A549 (cell line): ENCODE measurements around the gene HEMGN.

Source experiments
- BHLHE40 ChIP-seq: IDR thresholded peaks from 2 replicates; pipeline ENCODE4 v1.6.1; 2012; ENCODE audit warnings: low read depth, low read length, inconsistent platforms
- CEBPB ChIP-seq, 2 experiments: fragments of >200 bp in 1 of 2; sonication (Bioruptor Twin) in 1 of 2; formaldehyde crosslinking in 1 of 2; IDR thresholded peaks; 2 replicates each; pipeline ENCODE4 v1.6.1; 2012 to 2016
- HOXA7 ChIP-seq: fragments of 250-450 bp; sonication (Bioruptor Pico); IDR thresholded peaks from 2 replicates; pipeline ENCODE4 v1.5.0; 2020; ENCODE audit warnings: mild to moderate bottlenecking, moderate library complexity
- POLR2AphosphoS2 ChIP-seq: conservative IDR thresholded peaks from 2 replicates; pipeline ENCODE4 v1.6.1; 2012; ENCODE audit warnings: low read length, improper control_type of control experiment, inconsistent platforms
- RAD21 ChIP-seq, 2 experiments: fragments of >200 bp in 1 of 2; sonication (Bioruptor Twin) in 1 of 2; formaldehyde crosslinking in 1 of 2; IDR thresholded peaks in 1 of 2; conservative IDR thresholded peaks in 1 of 2; 2 replicates in 1 of 2; 3 replicates in 1 of 2; pipeline ENCODE4 v1.6.1; 2012 to 2018; ENCODE audit warnings: inconsistent platforms in 1 of 2
- RCOR1 ChIP-seq: fragments of 150-350 bp; IDR thresholded peaks from 2 replicates; pipeline ENCODE4 v1.6.1; 2014; ENCODE audit warnings: antibody characterized with exemption, low read length, low read depth
- RFX5 ChIP-seq: fragments of 450-650 bp; IDR thresholded peaks from 2 replicates; pipeline ENCODE4 v1.7.1; 2014; ENCODE audit warnings: antibody characterized with exemption, mild to moderate bottlenecking, moderate library complexity
- RNF2 ChIP-seq: fragments of 200-600 bp; sonication (generic); IDR thresholded peaks from 2 replicates; pipeline ENCODE4 v1.6.1; 2016; ENCODE audit warnings: low read depth, mild to moderate bottlenecking, antibody characterized with exemption, moderate library complexity, borderline replicate concordance
- TF ChIP-seq, protein P1 (sequence below): fragments of >200 bp; sonication (Bioruptor Twin); formaldehyde crosslinking; IDR thresholded peaks from 3 replicates; pipeline ENCODE4 v1.5.1; 2016
- TF ChIP-seq, protein P2 (sequence below): fragments of 200-600 bp; sonication (generic); IDR thresholded peaks from 2 replicates; pipeline ENCODE4 v1.6.1; 2016; ENCODE audit warnings: antibody characterized with exemption, mild to moderate bottlenecking, moderate library complexity
- TF ChIP-seq, protein P3 (sequence below): fragments of 450-650 bp; IDR thresholded peaks from 2 replicates; pipeline ENCODE4 v1.6.1; 2014; ENCODE audit warnings: antibody characterized with exemption

DNA sequence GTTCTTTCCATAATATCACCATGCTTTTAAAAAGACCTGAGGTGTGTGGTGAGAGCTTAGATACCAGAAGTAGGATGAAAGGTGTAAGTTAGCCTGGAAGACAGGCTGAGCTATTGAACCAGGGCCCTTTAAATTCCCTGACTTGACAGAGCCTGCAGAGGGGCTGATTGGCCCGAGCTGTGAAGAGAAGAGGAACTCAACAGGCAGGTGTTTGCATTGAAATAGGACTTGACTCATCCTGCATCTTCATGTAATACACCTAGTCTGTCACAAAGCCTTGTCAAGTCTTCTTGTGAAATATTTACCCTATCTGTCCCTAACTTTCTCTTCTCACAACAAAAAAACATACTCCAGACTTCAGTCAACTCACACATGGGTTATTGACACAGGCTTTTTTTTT lies 28.5 kb upstream of the HEMGN start:
- TF ChIP-seq, protein P1, sequence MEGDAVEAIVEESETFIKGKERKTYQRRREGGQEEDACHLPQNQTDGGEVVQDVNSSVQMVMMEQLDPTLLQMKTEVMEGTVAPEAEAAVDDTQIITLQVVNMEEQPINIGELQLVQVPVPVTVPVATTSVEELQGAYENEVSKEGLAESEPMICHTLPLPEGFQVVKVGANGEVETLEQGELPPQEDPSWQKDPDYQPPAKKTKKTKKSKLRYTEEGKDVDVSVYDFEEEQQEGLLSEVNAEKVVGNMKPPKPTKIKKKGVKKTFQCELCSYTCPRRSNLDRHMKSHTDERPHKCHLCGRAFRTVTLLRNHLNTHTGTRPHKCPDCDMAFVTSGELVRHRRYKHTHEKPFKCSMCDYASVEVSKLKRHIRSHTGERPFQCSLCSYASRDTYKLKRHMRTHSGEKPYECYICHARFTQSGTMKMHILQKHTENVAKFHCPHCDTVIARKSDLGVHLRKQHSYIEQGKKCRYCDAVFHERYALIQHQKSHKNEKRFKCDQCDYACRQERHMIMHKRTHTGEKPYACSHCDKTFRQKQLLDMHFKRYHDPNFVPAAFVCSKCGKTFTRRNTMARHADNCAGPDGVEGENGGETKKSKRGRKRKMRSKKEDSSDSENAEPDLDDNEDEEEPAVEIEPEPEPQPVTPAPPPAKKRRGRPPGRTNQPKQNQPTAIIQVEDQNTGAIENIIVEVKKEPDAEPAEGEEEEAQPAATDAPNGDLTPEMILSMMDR, result no peak
- no peak for TF ChIP-seq RFX5
- no peak for TF ChIP-seq RNF2
- TF ChIP-seq RAD21 (conservative IDR thresholded peaks at IDR 0.05 in 1 of 2, IDR thresholded peaks at IDR 0.05 in 1 of 2), result no peak
- no peak for TF ChIP-seq RCOR1
- no peak for TF ChIP-seq POLR2AphosphoS2
- no peak for TF ChIP-seq BHLHE40
- TF ChIP-seq, protein P2, sequence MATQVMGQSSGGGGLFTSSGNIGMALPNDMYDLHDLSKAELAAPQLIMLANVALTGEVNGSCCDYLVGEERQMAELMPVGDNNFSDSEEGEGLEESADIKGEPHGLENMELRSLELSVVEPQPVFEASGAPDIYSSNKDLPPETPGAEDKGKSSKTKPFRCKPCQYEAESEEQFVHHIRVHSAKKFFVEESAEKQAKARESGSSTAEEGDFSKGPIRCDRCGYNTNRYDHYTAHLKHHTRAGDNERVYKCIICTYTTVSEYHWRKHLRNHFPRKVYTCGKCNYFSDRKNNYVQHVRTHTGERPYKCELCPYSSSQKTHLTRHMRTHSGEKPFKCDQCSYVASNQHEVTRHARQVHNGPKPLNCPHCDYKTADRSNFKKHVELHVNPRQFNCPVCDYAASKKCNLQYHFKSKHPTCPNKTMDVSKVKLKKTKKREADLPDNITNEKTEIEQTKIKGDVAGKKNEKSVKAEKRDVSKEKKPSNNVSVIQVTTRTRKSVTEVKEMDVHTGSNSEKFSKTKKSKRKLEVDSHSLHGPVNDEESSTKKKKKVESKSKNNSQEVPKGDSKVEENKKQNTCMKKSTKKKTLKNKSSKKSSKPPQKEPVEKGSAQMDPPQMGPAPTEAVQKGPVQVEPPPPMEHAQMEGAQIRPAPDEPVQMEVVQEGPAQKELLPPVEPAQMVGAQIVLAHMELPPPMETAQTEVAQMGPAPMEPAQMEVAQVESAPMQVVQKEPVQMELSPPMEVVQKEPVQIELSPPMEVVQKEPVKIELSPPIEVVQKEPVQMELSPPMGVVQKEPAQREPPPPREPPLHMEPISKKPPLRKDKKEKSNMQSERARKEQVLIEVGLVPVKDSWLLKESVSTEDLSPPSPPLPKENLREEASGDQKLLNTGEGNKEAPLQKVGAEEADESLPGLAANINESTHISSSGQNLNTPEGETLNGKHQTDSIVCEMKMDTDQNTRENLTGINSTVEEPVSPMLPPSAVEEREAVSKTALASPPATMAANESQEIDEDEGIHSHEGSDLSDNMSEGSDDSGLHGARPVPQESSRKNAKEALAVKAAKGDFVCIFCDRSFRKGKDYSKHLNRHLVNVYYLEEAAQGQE, result no peak
- no peak for TF ChIP-seq CEBPB (IDR thresholded peaks at IDR 0.05)
- TF ChIP-seq, protein P3, sequence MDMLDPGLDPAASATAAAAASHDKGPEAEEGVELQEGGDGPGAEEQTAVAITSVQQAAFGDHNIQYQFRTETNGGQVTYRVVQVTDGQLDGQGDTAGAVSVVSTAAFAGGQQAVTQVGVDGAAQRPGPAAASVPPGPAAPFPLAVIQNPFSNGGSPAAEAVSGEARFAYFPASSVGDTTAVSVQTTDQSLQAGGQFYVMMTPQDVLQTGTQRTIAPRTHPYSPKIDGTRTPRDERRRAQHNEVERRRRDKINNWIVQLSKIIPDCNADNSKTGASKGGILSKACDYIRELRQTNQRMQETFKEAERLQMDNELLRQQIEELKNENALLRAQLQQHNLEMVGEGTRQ, result no peak
- TF ChIP-seq HOXA7 (CRISPR knock-in tag), result no peak
